Bone marrow (tissue), 2 donors: ENCODE measurements around the gene NABP2.

Experiments used
- DNase-seq, 2 donors: peaks; one replicate each; lab custom pipeline; 2025; lab: John Stamatoyannopoulos, UW

NABP2 gene

GRCh38 chr12:56278905-56279304, 54.8 kb downstream of the NABP2 start:
- DNase-seq, result no peak
